G401.6 (cell line): ENCODE data around the gene GHR.
"Not testable (repeated sequence)": the region's sequence is repeated elsewhere in the genome, so short reads cannot be mapped to it uniquely, and the experiment has no call there.

ENCODE experiments used
- FAIRE-seq: peaks from 2 replicates; lab custom pipeline; 2012; peaks lifted over from hg19 to GRCh38; lab: Jason Lieb, UNC

The GHR gene

DNA sequence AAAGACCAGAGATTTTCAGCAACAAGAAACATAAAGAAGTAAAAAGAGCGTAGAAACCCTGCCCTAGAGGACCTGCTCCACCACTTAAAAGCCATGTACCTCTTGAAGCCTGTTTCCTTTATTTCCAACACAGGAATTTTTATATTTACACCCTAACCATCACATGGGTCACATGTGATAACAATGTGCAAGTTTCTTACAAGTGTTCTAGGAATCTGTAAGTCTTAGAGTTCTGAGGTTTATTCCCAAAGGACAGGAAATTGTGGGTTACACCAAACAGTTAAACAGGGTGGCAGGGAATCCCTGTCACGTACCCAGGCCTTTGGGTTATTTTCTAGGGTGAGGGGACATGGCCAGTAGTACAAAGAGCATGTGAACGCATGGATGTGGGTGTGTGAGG lies 224.8 kb downstream of the GHR start:
- no peak for FAIRE-seq

DNA sequence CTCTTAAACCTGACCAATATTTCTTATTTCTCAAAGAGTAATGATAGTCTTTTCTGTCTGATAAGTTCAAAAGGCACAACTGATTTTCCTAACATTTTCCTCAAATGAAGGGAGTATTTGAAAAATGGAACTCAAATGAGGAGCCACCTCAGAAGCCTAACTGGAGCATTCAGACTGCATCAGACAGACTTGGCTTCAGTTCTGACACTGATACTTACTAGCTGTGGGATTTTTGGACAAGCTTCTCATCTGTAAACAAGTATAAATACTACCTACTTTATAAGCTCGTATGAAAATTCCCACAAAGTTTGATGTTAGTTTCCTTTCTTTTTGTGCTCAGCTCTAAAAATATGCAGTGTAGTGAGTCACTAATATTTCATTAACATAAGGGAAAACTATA lies 225.7 kb downstream of the GHR start:
- FAIRE-seq: no peak

DNA sequence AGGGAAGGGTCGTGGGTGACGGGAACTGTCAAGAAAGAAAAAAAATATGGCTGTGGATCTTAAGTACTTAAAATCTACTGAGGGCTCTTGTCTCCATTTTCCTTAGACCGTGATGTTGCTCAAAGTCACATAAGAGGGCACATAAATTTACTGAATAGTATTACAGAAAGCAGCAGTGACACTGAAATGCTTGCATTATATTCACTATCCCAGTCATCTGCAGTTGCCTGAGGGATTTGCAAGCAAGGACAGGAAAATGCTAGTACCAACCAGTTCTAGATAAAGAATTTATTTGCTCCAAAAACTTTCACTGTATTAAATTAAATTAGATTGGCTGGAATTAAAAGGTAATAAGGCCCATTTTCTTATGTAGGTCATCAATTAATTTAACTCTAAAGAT lies 226.8 kb downstream of the GHR start:
- no peak for FAIRE-seq

DNA sequence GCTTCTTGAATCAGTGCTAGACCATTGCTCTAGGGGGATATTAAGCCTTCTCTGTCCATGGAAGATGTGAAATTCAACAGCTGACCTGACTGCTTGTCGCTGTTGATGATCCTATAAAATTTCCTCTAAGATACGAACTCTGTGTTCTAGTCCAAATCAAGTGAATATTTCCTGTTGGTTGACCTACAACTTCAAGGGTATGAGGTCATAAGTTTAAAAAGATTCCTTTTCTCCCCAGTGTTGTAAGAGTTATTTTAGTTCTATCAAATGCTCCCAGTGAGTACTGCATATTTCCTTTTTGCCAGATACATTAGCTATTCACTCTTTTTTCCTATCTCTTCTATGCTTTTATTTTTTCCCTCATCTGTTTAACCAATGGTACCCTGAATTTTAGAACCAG lies 230.5 kb downstream of the GHR start:
- no peak for FAIRE-seq

DNA sequence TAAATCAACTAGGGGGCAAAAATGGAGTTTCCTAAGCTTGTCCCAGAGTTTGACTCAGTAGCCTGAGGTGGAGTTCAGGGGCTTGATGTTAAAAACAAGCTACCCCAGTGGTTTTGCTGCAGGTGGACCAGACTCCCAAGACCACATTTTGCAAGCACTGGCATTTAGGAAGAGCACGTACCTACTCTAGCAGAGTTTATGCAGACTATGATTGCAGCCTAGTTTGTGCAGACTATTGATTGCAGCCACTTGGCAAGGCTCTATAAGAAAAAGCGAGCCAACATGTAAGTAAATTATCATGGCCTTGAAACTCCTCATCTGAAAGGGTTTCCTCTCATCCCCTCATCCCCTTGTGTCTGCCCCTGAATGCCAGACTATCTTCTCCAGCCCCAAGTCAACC lies 231.4 kb downstream of the GHR start:
- FAIRE-seq: no peak

DNA sequence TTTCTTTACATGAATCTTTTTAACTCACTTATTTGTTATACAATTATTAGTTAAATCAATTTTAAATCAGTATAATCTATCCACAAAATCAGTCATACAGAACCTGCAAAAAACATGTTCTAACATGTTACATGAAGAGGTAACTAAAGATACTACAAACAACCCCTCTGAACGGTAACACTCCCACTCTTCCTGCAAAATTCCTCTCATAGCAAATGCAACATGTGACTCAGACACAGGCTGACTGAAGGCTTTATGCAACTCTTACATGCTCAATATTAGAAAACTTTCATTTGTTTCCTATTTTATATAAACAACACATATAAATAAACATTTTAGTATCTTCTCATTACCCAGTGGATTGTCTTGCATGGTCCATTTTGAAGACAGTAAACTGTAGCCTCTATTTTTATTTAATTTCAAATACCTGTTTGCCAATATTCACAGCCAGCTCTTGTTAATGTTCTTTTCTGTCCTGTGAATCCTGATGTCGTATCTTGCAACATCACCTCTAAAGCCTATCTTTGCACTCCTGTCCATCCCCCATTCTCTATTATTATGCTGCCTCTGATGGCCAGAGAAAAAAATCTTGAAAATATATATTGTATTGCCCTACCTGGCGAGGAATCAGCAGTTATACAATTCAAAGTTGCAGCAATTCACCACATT lies 232.9 kb downstream of the GHR start:
- no peak for FAIRE-seq

DNA sequence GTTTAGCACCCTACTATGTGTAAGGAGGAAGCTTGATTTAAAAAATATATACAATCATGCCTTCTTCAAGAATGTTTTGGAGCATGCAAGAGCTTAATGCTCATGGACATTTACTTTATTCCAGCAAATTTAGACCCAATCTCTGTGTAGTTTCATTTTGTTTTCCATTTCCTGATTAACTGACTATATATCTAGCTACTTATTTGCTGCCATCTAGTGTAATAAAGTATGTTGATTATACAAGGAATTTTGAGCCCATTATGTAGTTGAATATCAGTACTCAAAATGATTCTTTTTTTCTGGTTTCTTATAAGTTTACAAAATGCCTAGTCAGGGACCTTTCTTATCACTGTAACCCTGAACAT lies 233.4 kb downstream of the GHR start:
- FAIRE-seq: no peak

DNA sequence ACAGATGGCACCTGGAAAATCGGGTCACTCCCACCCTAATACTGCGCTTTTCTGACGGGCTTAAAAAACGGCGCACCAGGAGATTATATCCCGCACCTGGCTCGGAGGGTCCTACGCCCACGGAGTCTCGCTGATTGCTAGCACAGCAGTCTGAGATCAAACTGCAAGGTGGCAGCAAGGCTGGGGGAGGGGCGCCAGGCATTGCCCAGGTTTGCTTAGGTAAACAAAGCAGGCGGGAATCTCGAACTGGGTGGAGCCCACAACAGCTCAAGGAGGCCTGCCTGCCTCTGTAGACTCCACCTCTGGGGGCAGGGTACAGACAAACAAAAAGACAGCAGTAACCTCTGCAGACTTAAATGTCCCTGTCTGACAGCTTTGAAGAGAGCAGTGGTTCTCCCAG lies 236.6 kb downstream of the GHR start:
- not testable (repeated sequence) for FAIRE-seq

DNA sequence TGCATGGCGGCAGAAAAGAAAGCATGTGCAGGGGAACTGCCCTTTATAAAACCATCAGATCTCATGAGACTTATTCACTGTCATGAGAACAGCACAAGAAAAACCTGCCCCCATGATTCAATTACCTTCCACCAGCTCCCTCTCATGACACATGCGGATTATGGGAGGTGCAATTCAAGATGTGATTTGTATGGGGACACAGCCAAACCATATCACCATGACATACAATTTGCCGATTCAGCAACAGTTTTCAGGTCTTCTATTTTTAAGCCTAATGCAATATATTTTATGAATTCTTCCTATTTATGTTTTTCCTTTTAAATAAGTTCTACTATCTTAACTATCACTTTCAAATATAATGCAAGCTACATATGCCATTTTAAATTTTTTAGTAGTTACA lies 242.6 kb downstream of the GHR start:
- FAIRE-seq: no peak

DNA sequence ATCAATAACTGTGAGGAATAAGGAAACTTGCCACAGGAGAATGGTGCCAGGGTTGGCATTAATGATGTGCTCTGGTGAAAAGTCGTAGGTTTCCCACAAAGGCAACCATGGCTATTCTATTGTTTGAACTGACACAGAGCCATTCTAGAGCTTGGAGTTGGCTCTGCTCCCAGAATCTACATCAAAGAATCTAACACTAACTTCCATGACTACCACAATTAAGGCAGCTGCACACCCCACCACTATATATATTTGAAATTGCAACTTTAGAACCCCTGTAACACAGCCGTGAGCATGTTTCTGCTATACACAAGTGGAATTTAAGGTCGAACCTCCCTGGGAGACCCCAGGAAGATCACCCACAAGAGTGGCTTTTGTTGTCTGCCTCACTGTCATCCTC lies 243.6 kb downstream of the GHR start:
- FAIRE-seq: no peak

DNA sequence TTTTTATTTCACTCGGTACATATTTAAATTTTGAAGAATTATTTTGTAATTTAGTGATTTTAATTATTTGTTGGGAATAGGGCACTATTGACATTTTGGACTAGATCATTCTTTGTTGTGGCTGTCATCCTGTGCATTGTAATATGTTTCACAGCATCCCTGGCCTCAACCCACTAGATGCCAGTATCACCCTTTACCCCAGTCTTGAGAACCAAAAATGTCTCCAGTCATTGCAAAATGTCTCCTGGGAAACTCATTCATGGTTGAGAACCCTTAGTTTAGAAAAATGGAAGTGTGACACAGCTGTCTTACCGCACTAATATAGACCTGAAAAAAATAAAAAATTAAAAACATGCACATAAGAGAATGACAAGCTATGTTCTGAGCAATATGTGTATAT lies 245.0 kb downstream of the GHR start:
- no peak for FAIRE-seq

DNA sequence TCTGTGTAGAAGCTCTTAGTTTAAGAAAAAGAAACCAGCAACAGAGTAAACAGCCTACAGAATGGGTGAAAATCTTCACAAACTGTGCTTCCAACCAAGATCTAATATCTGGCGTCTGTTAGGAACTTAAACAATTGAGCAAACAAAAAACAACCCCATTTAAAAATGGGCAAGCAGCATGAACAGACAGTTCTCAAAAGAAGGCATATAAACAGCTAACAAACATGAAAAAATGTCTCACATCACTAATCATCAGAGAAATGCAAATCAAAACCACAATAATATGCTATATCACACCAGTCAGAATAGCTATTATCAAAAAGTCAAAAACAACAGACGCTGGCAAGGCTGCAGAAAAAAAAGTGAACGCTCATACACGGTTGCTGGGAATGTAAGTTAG lies 249.7 kb downstream of the GHR start:
- FAIRE-seq: no peak

DNA sequence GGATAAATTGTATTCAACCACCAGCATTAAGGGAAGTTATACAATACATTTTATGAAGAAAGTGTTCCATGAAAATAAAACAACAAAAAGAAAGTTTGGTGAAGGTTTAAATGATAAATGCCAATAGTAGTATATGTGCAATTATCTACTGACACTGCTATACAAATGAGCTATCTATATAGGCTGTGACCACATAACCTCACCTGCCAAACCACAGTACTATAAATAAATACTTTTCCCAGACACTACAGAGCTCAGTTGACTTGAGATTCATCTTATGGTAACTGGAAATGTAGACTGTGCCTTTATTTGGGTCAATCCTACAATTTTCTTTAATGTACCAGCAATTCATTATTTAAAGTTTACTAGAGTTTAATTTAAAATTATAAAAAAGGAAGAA lies 252.4 kb downstream of the GHR start:
- no peak for FAIRE-seq

DNA sequence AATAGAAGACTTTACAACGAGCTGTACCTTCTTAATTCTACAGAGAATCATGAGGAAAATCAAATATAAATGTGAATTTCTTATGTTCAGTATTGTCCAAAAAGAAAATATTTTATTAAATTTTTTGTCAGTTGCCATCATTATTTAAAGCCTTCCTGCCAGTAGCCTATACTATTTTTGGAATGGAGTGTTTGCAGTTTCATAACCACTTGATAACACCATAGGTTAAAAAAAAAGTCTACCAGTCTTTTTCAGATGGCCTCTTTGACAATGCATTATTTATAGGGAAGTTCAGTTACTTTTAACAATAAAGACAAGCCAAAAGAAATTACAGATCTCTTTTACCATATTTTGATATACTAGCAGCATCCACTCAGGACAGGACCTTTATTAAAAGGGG lies 253.1 kb downstream of the GHR start:
- FAIRE-seq: no peak

DNA sequence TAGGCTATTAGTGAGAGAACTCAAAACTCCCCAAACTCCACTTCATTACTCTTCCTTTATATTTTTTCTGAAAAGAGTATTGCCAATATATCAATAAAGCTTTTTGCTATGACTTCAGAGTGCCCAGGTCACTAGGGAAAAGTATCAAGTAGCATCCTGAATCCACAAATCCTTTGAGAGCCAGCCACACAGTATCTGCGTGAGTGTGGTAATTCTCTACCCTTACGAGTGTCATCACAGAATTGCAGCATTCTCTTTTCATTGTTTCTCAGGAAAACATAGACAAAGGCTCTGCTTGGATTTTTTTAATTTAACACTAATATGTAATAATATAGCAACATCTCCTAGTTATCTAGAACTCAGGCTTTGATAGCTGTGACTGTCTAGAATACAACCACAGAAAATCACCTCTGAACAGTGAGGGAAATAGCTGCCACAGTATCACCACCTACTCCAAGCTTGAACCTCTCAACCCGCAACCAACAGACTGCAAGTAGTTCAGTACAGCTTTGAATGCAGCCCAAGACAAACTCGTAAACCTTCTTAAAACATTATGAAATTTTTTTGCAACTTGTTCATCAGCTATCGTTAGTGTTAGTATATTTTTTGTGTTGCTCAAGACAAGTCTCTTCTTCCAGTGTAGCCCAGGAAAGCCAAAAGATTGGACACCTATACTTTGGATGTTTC lies 254.1 kb downstream of the GHR start:
- no peak for FAIRE-seq

DNA sequence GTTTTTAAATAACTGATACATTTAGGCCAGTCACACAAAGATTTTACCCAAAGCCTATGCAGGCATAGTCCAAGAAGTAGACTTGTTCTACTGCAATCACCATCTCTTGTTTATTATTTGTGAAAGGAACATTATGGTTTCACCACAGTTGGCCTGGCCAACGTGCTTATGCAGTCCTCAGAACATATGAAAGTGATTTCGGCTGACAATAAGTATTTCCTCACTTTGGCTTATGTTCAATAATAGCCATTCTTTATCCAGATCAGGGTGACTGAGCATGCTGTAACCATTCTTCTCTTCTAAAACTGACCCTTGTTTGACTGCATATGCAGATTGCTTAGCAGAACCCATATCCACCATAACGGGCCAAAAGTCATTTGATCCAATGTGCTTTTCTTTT lies 256.8 kb downstream of the GHR start:
- no peak for FAIRE-seq

DNA sequence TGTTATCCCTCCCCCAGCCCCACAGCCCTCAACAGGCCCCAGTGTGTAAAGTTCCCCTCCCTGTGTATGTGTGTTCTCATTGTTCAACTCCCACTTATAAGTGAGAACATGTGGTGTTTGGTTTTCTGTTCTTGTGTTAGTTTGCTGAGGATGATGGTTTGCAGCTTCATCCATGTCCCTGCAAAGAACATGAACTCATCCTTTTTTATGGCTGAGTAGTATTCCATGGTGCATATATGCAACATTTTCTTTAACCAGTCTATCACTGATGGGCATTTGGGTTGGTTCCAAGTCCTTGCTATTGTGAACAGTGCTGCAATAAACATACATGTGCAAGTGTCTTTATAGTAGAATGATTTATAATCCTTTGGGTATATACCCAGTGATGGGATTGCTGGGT lies 261.8 kb downstream of the GHR start:
- not testable (repeated sequence) for FAIRE-seq

DNA sequence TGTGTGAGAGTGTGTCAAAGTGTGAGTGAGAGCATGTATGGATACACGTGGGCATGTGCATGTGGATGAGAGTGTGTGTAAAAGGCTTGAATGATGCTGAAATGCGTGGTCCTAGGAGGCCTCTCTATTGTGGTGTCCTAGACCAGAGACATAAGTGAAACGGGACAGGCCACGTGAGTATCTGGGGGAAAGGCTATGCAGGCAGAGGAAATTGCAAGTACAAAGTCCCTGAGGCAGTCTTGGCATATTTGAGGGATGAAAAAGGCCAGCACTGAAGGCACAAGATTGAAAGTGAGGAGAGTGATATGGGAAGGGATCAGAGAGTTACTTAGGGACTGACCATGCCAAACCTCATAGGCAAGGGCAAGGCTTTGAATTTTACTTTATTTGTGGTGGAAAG lies 266.2 kb downstream of the GHR start:
- FAIRE-seq: no peak

DNA sequence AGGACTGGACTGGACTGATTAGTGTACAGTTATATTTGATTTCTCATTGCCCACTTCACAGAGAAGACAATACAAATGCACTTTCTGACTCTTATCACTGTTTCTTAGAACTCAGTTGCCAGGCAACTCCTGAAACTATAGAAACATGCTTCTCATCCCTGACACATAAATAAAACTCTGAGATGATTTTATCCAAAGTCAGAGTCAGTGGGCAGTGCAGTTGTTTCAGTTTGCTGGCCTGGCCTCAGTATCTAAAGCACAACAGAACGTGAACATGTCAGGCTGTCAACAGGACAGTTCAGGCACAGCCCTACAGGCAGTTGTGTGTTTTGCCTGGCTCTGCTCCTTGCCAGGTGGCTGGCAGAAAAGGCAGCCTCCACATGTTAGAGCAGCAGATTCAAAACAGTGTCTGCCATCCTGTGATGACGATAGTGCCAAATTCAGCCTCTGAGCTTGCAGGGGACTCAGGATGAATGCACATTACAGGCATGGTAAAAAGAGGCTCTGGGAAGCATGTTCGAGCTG lies 268.2 kb downstream of the GHR start:
- no peak for FAIRE-seq

DNA sequence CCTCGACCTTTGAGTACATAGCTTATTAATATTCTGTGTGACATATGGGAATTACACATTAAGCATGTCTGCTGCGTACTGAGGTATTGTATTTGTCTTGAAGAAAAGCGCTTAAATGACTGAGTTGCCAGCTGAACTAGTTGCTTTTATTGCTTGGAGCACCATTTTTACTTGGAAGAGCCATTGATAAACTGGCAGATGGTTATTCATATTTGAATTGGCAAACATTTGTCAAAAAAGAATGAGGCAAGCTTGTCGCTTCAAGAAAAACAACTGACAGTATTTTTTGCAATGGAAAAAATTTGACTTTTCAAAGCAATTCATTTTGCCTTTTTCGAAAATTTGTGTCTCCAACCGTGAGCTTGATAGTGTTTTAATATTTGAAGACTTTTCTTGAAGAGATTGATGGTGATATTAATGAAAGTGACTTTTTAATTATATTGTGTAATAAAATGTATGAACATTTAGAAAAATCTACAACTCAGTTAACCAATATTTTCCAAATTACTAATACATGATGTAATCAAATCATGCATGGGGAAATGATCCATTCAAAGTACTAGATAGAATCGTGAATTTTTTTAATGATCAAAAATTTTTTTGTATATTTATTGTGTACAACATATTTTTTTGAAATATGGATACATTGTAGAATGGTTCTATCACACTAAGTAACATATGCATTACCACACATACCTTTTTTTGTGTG lies 278.3 kb downstream of the GHR start:
- FAIRE-seq: no peak

DNA sequence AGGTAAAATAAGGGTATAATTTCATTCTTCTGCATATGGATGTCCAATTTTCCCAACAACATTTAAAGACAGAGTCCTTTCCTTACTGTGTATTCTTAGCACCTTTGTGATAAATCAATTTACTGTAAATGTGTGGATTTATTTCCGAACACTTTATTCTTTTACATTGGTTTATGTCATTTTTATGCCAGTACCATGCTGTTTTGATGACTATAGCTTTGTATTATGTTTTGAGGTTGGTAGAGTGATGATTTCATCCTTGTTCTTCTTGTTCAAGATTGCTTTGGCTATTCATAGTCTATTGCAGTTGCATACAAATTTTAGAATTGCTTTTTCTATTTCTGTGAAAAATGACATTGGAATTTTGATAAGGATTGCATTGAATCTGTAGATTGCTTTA lies 280.0 kb downstream of the GHR start:
- no peak for FAIRE-seq

DNA sequence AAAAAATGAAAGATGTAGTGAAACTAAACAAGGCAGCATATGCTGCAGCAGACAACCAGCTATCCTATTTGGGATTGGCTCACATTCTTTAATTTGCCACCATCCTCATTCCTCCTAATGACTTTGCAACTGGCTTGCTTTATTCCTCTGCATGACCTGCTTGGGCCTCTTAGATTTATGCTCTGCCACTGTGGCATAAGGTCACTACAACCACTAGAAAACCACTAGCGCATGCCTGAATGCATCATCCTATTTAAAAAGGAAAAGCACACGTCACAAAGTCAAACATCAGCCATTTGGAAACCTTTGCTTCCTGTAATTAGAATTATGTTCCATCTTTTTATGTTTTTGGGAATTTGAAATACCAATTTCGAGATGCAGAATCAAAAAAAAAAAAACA lies 292.5 kb downstream of the GHR start:
- FAIRE-seq: no peak

DNA sequence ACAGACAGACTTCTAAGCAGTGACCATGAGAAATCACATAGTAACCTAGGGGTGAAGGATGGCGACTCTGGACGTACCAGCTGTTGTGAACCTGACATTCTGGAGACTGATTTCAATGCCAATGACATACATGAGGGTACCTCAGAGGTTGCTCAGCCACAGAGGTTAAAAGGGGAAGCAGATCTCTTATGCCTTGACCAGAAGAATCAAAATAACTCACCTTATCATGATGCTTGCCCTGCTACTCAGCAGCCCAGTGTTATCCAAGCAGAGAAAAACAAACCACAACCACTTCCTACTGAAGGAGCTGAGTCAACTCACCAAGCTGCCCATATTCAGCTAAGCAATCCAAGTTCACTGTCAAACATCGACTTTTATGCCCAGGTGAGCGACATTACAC lies 295.4 kb downstream of the GHR start:
- FAIRE-seq: no peak

DNA sequence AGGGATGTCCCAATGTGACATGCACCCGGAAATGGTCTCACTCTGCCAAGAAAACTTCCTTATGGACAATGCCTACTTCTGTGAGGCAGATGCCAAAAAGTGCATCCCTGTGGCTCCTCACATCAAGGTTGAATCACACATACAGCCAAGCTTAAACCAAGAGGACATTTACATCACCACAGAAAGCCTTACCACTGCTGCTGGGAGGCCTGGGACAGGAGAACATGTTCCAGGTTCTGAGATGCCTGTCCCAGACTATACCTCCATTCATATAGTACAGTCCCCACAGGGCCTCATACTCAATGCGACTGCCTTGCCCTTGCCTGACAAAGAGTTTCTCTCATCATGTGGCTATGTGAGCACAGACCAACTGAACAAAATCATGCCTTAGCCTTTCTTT lies 295.8 kb downstream of the GHR start:
- FAIRE-seq: no peak
